Panc1 (cell line): ENCODE results near the gene PROM2. TPM values are rescaled to one million over a fixed set of nuclear protein-coding genes. Genes with fewer than 3 reads are reported as not detected.

ENCODE experiments used
- ATAC-seq: fragments of 200-7000 bp; cut with Tn5 transposase; 2 replicates; pipeline ENCODE4 v1.9.1; 2020; ENCODE audit warnings: mild to moderate bottlenecking, moderate library complexity
- BruUV-seq: library from RNA; stranded (reverse); fragments of 400-500 nt; replicated peaks from 2 replicates; lab custom pipeline; 2021; lab: Mats Ljungman, UMichigan
- CTCF ChIA-PET: fragments of 300-600 bp; sonication (Branson Sonifier 250); formaldehyde crosslinking; loops from one replicate; lab custom pipeline; 2022; ENCODE audit warnings: antibody characterized with exemption; lab: Charles Lee
- POLR2A ChIA-PET: fragments of 300-600 bp; sonication (Branson Sonifier 250); formaldehyde crosslinking; loops from one replicate; lab custom pipeline; 2022; ENCODE audit warnings: antibody characterized with exemption; lab: Charles Lee
- DNase-seq: peaks from one replicate; pipeline ENCODE4 v3.0.0-alpha.2; 2010; ENCODE audit warnings: low read depth, low spot score
- H3K27ac ChIP-seq: 2 replicates; pipeline ENCODE4 v1.5.1; 2011; ENCODE audit warnings: mild to moderate bottlenecking, low read length, inconsistent platforms
- H3K27me3 ChIP-seq: fragments of 200-500 bp; sonication (Bioruptor generic); 2 replicates; pipeline ENCODE4 v1.6.0; 2014; ENCODE audit warnings: low read length, inconsistent platforms; ENCODE audit not compliant: control insufficient read depth, insufficient read depth
- H3K36me3 ChIP-seq: fragments of 200-500 bp; sonication (Bioruptor generic); 2 replicates; pipeline ENCODE4 v1.5.1; 2014; ENCODE audit warnings: inconsistent platforms, mild to moderate bottlenecking, low read length, moderate library complexity; ENCODE audit not compliant: control insufficient read depth, insufficient read depth
- H3K4me1 ChIP-seq: 2 replicates; pipeline ENCODE4 v1.5.1; 2011; ENCODE audit warnings: inconsistent platforms, mild to moderate bottlenecking, low read length, moderate library complexity; ENCODE audit not compliant: control insufficient read depth, insufficient read depth
- H3K4me3 ChIP-seq, 2 experiments: 2 replicates each; pipeline ENCODE4 v1.5.1; 2011 to 2012; ENCODE audit warnings: low read depth in 2 of 2, low read length in 2 of 2, mild to moderate bottlenecking in 2 of 2, inconsistent platforms in 1 of 2, moderate library complexity in 1 of 2
- H3K9me3 ChIP-seq: fragments of 200-500 bp; sonication (Bioruptor generic); 2 replicates; pipeline ENCODE4 v1.5.1; 2014; ENCODE audit warnings: low read depth, mild to moderate bottlenecking, inconsistent platforms, low read length, moderate library complexity; ENCODE audit not compliant: control insufficient read depth, insufficient read depth
- POLR2AphosphoS5 ChIP-seq: IDR thresholded peaks from 2 replicates; pipeline ENCODE4 v1.6.1; 2012; ENCODE audit warnings: mild to moderate bottlenecking, low read depth, low read length, moderate library complexity
- SIN3A ChIP-seq: IDR thresholded peaks from 2 replicates; pipeline ENCODE4 v1.6.1; 2012; ENCODE audit warnings: low read depth, mild to moderate bottlenecking, low read length, moderate library complexity, borderline replicate concordance; ENCODE audit not compliant: insufficient read depth
- in situ Hi-C: cut with HindIII; loops from 2 replicates; pipeline ENCODE4 v1.10.0; 2016; ENCODE audit warnings: low sequenced_read_pairs, low pct_unique_long_range_greater_than_20kb
- intact Hi-C: fragments of 100-400 bp; cut with micrococcal nuclease; formaldehyde crosslinking; loops from one replicate; pipeline ENCODE4 v1.10.0; 2022; ENCODE audit not compliant: unreplicated experiment
- total RNA-seq: library from RNA; stranded (reverse); gene quantifications from one replicate; pipeline ENCODE4 v1.2.1, GENCODE V29; 2021; ENCODE audit not compliant: unreplicated experiment
- TF ChIP-seq, protein P1 (sequence below), 2 experiments: IDR thresholded peaks; 2 replicates each; pipeline ENCODE4 v1.6.1; 2011 to 2012; ENCODE audit warnings: low read depth in 2 of 2, control low read depth in 1 of 2, low read length in 1 of 2, mild to moderate bottlenecking in 1 of 2, moderate library complexity in 1 of 2; ENCODE audit not compliant: insufficient read depth in 1 of 2
- TF ChIP-seq, protein P2 (sequence below): fragments of 450-650 bp; IDR thresholded peaks from 2 replicates; pipeline ENCODE4 v1.5.1; 2017; ENCODE audit warnings: mild to moderate bottlenecking

Gene PROM2
- total RNA-seq, 1 experiment from 2014 or later: 1.4 TPM

DNA sequence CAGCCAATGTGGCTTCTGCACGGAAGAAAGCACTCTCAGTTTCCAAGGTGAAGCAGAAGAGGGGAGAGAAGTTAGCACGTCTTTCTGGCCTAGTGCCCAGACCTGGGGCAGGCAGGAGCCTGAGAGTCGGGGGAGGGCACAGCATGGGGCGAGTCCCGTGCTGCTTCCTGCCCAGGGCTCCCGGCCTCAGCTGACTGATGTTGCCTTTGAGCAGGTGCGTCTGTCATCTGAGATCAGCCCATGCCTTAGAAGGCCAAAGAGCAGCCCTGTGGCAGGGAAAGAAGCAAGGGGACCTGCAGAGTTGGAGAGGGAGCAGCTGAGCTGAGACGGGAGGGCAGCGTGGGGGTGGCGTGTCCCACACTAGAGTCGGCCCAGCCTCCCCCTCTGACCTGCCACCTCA, 26.2 kb downstream of the PROM2 start:
- POLR2A ChIA-PET: no interaction called here
- intact Hi-C loops: no loop called here
- no peaks in the 10 kb centered on the region for H3K27me3 ChIP-seq
- H3K4me3 ChIP-seq: no peak overlapping the region
- BruUV-seq: no TSS peak
- ATAC-seq (no peak), DNase-seq (no peak)
- in situ Hi-C loops: no loop called here
- CTCF ChIA-PET: interaction anchor here (0.7 kb wide), 1 partner anchor 68 kb away, joined by 3 read pairs; no protein-coding TSS in a partner anchor
- H3K4me1 ChIP-seq: no peaks in the 10 kb centered on the region
- H3K27ac ChIP-seq: no peak overlapping the region
- H3K9me3 ChIP-seq: no peaks in the 10 kb centered on the region
- no peaks in the 10 kb centered on the region for H3K36me3 ChIP-seq
- TF ChIP-seq, protein P1, sequence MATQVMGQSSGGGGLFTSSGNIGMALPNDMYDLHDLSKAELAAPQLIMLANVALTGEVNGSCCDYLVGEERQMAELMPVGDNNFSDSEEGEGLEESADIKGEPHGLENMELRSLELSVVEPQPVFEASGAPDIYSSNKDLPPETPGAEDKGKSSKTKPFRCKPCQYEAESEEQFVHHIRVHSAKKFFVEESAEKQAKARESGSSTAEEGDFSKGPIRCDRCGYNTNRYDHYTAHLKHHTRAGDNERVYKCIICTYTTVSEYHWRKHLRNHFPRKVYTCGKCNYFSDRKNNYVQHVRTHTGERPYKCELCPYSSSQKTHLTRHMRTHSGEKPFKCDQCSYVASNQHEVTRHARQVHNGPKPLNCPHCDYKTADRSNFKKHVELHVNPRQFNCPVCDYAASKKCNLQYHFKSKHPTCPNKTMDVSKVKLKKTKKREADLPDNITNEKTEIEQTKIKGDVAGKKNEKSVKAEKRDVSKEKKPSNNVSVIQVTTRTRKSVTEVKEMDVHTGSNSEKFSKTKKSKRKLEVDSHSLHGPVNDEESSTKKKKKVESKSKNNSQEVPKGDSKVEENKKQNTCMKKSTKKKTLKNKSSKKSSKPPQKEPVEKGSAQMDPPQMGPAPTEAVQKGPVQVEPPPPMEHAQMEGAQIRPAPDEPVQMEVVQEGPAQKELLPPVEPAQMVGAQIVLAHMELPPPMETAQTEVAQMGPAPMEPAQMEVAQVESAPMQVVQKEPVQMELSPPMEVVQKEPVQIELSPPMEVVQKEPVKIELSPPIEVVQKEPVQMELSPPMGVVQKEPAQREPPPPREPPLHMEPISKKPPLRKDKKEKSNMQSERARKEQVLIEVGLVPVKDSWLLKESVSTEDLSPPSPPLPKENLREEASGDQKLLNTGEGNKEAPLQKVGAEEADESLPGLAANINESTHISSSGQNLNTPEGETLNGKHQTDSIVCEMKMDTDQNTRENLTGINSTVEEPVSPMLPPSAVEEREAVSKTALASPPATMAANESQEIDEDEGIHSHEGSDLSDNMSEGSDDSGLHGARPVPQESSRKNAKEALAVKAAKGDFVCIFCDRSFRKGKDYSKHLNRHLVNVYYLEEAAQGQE (IDR thresholded peaks at IDR 0.05; ENCODE audit: insufficient read depth in 1 of 2, low read depth in 2 of 2, low read length in 1 of 2): no peak

DNA sequence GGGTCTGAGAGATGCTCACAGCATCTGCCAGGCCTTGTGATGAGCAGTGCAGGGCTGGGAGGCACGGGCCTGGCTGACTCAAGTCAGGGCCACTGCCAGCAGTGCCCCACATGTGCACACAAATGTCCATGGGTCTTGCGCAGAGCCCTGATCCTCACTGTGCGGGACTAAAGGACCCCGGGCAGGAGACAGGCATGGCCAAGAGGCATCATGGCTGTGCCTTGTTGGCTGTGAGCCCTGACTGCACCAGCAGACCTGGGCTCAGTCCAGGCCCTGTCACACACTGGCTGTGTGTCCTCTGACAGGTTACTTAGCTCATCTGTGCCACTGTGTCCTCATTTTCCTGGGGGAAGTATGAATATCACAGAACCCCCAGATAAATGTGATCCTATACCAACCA, 26.9 kb downstream of the PROM2 start:
- no peaks in the 10 kb centered on the region for H3K27me3 ChIP-seq
- ChIA-PET CTCF (interaction anchor here (0.7 kb wide), 1 partner anchor 69 kb away, joined by 3 read pairs; no protein-coding TSS in a partner anchor), POLR2A (no interaction called here)
- TF ChIP-seq, protein P1 (IDR thresholded peaks at IDR 0.05; ENCODE audit: insufficient read depth in 1 of 2, low read depth in 2 of 2, low read length in 1 of 2): no peak
- TF ChIP-seq, protein P2, sequence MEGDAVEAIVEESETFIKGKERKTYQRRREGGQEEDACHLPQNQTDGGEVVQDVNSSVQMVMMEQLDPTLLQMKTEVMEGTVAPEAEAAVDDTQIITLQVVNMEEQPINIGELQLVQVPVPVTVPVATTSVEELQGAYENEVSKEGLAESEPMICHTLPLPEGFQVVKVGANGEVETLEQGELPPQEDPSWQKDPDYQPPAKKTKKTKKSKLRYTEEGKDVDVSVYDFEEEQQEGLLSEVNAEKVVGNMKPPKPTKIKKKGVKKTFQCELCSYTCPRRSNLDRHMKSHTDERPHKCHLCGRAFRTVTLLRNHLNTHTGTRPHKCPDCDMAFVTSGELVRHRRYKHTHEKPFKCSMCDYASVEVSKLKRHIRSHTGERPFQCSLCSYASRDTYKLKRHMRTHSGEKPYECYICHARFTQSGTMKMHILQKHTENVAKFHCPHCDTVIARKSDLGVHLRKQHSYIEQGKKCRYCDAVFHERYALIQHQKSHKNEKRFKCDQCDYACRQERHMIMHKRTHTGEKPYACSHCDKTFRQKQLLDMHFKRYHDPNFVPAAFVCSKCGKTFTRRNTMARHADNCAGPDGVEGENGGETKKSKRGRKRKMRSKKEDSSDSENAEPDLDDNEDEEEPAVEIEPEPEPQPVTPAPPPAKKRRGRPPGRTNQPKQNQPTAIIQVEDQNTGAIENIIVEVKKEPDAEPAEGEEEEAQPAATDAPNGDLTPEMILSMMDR: no peak
- no peak for TF ChIP-seq SIN3A
- no peak for TF ChIP-seq POLR2AphosphoS5
- H3K9me3 ChIP-seq: no peaks in the 10 kb centered on the region
- BruUV-seq: no TSS peak
- in situ Hi-C loops: no loop called here
- intact Hi-C loops: no loop called here
- no peaks in the 10 kb centered on the region for H3K4me1 ChIP-seq
- no peak overlapping the region for H3K27ac ChIP-seq
- DNase-seq: no peak
- no peaks in the 10 kb centered on the region for H3K36me3 ChIP-seq
- no peak for ATAC-seq
- H3K4me3 ChIP-seq: no peak overlapping the region
